NCI-H774 (cell line): ENCODE data around the gene SETD3.

Experiments used
- DNase-seq: peaks from one replicate; lab custom pipeline; 2025; lab: John Stamatoyannopoulos, UW

SETD3 gene

GRCh38 chr14:99423434-99423833 lies 57.2 kb downstream of the SETD3 start:
- no peak for DNase-seq

GRCh38 chr14:99422228-99423010 lies 58.2 kb downstream of the SETD3 start:
- DNase-seq: no peak

- DNase-seq: no peak
Measured at GRCh38 chr14:99420711-99421110, 59.9 kb downstream of the SETD3 start.

GRCh38 chr14:99419905-99420304 lies 60.8 kb downstream of the SETD3 start:
- DNase-seq: no peak

- DNase-seq: no peak
Measured at GRCh38 chr14:99418242-99418641, 62.4 kb downstream of the SETD3 start.

GRCh38 chr14:99416909-99417308 lies 63.8 kb downstream of the SETD3 start:
- no peak for DNase-seq

- DNase-seq: peak; percentile 82
Measured at GRCh38 chr14:99415496-99416281, 65.0 kb downstream of the SETD3 start.

GRCh38 chr14:99413911-99414310 lies 66.7 kb downstream of the SETD3 start:
- no peak for DNase-seq

- DNase-seq: no peak
Measured at GRCh38 chr14:99413172-99413571, 67.5 kb downstream of the SETD3 start.

- no peak for DNase-seq
Measured at GRCh38 chr14:99412117-99413061, 68.3 kb downstream of the SETD3 start.

GRCh38 chr14:99410019-99410418 lies 70.6 kb downstream of the SETD3 start:
- no peak for DNase-seq

GRCh38 chr14:99408971-99409289 lies 71.7 kb downstream of the SETD3 start:
- no peak for DNase-seq

GRCh38 chr14:99408286-99408970 lies 72.2 kb downstream of the SETD3 start:
- DNase-seq: no peak

GRCh38 chr14:99407416-99407815 lies 73.2 kb downstream of the SETD3 start:
- no peak for DNase-seq

GRCh38 chr14:99402950-99403349 lies 77.7 kb downstream of the SETD3 start:
- no peak for DNase-seq

GRCh38 chr14:99402285-99402648 lies 78.4 kb downstream of the SETD3 start:
- no peak for DNase-seq

GRCh38 chr14:99401621-99402284 lies 78.9 kb downstream of the SETD3 start:
- DNase-seq: no peak

- no peak for DNase-seq
Measured at GRCh38 chr14:99401211-99401610, 79.4 kb downstream of the SETD3 start.

GRCh38 chr14:99397698-99398097 lies 83.0 kb downstream of the SETD3 start:
- DNase-seq: no peak

GRCh38 chr14:99395909-99396530 lies 84.6 kb downstream of the SETD3 start:
- peak; percentile 70 for DNase-seq
